HG03520 (cell line): Measurements from ENCODE around the gene SLC3A2.
"Not testable (repeated sequence)": the region's sequence is repeated elsewhere in the genome, so short reads cannot be mapped to it uniquely, and the experiment has no call there.

Experiments used
- ATAC-seq: cut with Tn5 transposase; IDR thresholded peaks from one replicate; pipeline ENCODE4 v1.9.1; 2021; ENCODE audit warnings: mild to moderate bottlenecking, moderate library complexity; ENCODE audit not compliant: unreplicated experiment

The SLC3A2 gene

GRCh38 chr11:62880803-62881578 lies at the start of gene SLC3A2:
Gene SLC3A2 (plus strand): TSS chr11:62880896. CDS start chr11:62881024, 128 bp downstream.
- peak; percentile 58 for ATAC-seq

- no peak for ATAC-seq
Measured at GRCh38 chr11:62830904-62831519, 49.7 kb upstream of the SLC3A2 start.

- peak; percentile 75 for ATAC-seq
Measured at GRCh38 chr11:62831520-62832335, 49.0 kb upstream of the SLC3A2 start, which contains the start of gene STX5. Gene STX5 (minus strand): TSS chr11:62832051. CDS start chr11:62831243, 808 bp downstream.

GRCh38 chr11:62832336-62833234 lies 48.1 kb upstream of the SLC3A2 start, which contains the start of gene TEX54:
Gene TEX54 (minus strand): TSS chr11:62832841.
- ATAC-seq = no peak

- no peak for ATAC-seq
Measured at GRCh38 chr11:62835336-62835735, 45.4 kb upstream of the SLC3A2 start.

- peak; percentile 45 for ATAC-seq
Measured at GRCh38 chr11:62839050-62839945, 41.4 kb upstream of the SLC3A2 start, which contains the start of gene WDR74. Gene WDR74 (minus strand): TSS chr11:62839590. CDS start chr11:62839570, 20 bp downstream.

- ATAC-seq = not testable (repeated sequence)
Measured at GRCh38 chr11:62840721-62841360, 39.9 kb upstream of the SLC3A2 start.

- ATAC-seq = peak; percentile 44
Measured at GRCh38 chr11:62841361-62842170, 39.1 kb upstream of the SLC3A2 start.

GRCh38 chr11:62842171-62842741 lies 38.4 kb upstream of the SLC3A2 start:
- ATAC-seq = no peak

- ATAC-seq = not testable (repeated sequence)
Measured at GRCh38 chr11:62842891-62843290, 37.8 kb upstream of the SLC3A2 start.

GRCh38 chr11:62843466-62843865 lies 37.2 kb upstream of the SLC3A2 start:
- ATAC-seq = no peak

- ATAC-seq = no peak
Measured at GRCh38 chr11:62844154-62844553, 36.5 kb upstream of the SLC3A2 start.

GRCh38 chr11:62846177-62846576 lies 34.5 kb upstream of the SLC3A2 start:
- no peak for ATAC-seq

- ATAC-seq = no peak
Measured at GRCh38 chr11:62847767-62848314, 32.9 kb upstream of the SLC3A2 start.

- no peak for ATAC-seq
Measured at GRCh38 chr11:62850911-62851806, 29.5 kb upstream of the SLC3A2 start.
